HG03060 (cell line): ENCODE data around the gene KCNIP1.

Experiments used
- ATAC-seq: cut with Tn5 transposase; IDR thresholded peaks from one replicate; pipeline ENCODE4 v1.9.1; 2021; ENCODE audit warnings: low read depth, moderate number of reproducible peaks; ENCODE audit not compliant: unreplicated experiment

Gene KCNIP1

DNA sequence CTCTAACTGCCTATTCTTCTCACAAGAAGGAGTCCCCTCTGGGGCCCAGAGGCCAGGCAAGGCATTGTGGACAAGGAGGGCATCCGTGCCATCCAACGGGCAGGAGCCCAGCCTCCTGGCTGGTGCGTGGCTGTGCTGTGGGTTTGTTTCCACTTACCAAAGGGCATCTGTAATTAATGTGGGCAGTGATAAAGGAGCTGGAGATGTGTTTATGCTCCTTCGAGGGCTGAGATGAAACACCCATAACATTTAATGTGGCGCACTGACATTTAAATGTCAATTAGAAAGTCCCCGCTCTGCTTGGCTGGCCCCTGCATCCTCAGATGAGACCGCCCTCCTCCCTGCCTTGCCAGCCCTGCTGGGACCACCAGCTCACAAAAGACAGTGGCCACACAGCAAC lies 57.1 kb downstream of the KCNIP1 start:
- ATAC-seq: no peak

DNA sequence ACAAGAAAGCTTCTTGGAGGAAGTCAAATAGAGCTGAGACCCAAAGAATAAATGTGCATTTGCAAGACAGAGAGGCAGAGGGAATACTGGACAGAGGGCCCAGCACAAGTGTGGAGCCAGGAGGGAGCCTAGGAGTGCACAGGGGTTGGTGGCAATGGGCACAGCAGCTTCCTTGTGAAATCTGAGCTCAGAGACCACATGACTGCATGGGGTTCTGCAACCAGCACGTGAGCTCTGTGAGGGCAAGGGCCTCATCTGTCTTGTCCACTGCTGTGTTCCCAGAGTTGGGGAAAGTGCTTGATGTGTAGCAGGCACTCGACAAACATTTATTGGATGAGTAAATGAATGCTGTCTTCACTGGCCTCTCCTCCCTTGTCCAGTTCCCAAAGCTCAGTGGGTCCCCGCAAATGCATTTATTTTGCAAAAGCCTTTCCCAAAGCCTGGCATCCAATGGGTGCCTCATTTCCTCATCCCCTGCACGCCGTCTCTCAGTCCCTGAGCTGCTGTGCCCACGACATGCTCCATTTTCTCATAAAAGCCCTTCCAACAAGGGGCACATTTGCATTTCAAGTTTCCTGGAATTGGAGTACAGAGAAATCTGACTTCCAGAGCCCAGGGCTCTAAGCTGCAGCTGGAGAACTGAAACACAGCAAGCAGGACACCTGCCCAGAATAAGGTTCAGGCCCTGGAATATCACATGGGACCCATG lies 58.5 kb downstream of the KCNIP1 start:
- no peak for ATAC-seq

DNA sequence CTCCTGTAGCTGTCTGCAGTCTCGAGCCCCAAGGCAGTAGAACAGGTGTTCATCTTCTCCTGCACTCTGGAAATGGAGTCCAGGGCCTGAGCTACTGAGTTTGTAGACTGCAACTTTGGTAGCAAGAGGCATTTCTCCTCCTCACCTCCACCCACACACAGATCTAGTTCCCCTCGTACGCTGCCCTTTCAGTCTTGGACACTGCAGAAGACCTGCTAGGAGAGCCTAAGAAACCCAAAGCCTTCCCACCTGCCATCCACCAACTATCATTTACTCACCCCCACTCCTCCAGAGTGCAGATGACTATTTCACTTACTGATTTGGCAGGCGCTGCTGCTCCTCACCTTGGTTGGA lies 59.0 kb downstream of the KCNIP1 start:
- ATAC-seq: no peak

DNA sequence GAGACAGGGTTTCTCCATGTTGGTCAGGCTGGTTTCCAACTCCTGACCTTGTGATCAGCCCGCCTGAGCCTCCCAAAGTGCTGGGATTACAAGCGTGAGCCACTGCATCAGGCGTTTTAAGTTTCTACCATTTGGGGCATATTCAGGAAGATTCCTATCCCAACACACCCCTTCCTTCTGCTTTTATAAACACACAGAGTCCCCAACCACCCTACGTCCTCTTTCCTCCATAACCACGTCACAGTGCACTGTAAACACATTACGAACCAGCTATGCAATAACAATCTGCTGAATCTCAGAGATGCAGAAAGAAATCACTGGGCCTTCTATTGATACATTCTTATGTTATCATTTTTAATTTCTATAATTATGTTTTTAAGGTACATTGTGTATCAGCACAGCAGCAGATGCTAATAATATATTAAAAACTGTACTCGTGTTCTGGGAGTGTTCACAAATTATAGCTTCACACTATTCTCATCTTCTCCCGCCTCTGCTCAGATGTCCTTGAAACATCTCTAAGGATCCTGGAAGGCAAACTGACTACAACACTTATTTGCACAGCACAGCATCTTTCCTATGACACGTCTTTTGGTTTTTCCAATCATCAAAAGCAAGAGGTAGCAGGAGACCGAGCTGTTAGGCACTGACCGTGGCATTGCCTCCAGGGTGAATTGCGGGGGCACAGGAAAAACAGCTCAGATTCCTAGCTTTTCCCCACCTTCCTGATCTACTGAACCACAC lies 60.2 kb downstream of the KCNIP1 start:
- no peak for ATAC-seq

DNA sequence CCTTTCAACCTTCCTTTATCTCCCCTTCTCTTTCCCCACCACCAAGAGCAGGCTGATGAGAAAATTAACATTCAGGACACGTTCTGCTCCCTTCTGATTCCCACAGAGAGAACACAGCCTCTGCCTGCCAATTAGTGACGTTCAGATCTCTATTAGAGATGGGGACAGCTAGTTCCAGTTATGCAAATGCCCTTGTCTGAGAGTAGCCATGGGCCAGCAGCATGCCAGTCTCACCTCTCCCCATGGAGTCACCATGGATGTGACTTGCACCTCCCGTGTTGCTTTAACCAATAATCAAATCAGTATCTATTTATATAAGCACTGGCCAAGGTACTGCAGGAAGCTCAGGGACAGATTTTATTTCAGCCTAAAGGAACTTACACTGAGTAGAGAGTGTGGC lies 61.3 kb downstream of the KCNIP1 start:
- no peak for ATAC-seq

DNA sequence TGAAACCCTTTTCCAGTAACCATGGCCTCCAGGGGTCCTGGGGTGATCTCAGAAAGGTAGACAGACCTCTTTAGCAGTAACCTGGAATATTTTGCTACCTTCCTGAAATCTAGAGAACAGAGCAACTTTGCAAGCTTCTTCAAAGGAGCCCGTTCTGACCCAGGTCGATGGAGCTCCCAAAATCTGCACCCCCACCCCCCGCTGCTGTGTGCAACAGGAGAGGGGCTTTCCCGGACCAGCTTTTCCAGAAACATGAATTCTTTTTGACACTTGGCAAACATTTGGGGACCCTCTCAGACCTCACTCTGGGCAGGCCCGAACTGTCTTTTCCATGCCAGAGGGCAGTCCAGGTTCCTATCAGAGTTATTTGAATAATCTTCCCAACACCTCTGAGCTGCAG lies 65.3 kb downstream of the KCNIP1 start:
- ATAC-seq: no peak

DNA sequence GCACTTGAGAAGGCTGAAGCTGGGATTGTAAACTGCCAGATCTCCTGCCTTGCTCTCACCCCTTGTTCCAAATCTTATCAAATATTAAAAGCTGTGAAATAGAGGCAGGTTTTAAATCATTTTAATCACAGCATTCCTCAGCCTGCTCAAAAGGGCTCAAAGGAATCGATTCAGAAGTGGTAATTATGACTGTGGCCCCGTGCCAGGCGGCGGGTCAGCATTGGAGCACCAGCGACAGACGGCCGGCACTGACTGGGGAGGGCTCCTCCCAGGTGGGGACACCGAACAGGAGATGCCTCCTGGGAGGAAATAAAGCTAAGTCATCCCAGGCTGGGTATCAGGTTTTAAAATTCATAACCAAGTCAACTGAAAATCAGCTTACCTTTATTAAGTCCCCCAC lies 66.7 kb downstream of the KCNIP1 start:
- no peak for ATAC-seq

DNA sequence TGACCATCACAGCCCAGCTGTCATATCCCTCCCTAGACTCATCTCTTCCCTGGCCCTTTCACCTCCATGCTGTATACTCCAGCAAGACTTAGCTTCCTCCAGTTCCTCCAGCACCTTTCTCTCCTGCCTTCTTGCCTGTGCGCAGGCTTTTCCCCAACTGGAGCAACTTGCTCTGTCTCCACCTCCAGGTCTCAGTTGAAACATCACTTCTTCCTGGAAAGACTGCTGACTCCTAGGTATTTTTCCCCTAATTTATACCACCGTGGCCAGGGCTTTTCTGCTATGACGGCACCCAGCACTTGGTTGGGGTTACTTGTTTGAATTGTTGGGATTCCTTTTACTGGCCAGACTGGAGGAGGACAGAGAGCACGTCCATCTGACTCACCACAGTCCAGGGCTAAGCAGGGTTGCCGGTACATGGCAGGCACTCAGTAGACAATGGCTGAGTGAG lies 67.5 kb downstream of the KCNIP1 start:
- ATAC-seq: no peak

DNA sequence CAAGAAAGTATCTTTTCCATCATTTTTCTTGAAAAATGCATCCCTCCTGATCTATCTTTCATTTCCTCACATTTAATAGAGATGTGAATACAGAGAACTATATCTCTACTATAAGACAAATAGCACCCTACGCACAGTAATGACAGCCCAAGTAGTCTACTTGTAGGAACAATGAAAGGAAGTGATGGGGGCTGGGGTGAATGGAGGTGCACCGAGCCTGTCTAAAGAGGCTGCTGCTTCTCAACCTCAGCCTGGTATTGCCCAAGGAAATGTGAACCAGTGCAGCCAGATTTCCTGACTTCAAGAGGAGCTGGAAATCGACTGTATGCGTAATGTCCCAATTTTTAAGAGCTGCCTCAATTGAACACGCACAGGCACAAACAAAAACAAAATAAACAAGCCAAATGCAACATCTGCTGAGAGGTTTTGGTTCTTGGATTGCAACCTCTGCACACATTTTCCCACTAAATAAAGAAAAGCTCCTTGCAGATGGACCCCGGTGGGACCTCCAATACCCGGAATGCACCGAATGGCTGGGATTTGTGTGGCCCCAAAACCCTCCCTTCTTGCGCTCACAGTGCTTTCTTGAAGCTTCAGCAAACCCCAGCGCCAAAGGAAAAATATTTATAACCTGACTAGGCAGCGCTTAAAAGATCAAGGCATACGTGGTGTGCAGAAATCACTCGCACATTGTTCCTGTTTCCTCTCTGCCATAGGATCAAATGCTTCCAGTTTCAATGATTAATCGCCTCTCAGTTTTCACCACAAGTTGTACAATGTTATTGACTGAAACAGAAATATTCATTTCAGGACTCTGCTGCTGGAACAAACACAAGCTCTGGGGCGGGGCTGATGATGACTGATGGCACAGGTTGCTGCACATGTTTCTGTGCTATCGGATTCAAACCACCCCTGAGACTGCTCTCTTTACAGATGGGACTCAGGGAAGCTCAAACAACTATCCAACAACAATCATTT lies 68.3 kb downstream of the KCNIP1 start:
- peak; percentile 82 for ATAC-seq

DNA sequence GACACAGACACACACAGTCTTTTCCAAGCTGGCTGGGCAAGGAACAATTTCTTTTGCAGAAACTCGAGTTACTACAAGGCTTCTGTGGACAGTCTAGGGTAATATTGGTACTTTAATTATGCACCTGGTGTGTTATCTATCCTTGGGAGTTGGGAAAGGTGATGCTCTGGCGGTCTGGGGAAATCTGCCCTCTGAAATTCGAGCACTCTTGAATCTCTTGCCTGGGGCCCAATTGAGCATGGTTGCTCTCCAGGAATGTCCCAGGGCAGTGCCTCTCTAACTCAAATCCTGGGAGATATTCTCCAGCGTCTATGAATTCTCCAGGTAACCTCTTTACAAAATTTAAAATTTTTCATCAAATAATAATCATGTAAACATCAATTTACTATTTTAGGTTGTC lies 69.3 kb downstream of the KCNIP1 start:
- no peak for ATAC-seq

DNA sequence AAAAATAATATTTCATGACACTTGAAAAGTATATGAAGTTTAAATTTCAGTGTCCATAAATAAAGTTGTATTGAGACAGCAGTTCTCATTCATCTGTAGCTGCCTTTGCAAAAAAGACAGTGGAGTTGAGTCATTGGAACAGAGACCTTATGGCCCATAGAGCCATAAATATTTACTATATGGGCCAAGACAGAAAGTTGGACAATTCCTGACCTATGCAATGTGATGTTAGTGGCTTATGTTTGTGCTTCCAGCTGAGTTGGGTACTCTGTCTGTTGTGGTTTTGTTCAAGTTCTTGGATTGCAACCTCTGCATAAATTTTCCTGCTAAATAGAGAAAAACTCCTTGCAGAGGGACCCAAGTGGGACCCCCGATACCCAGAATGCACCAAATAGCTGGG lies 69.8 kb downstream of the KCNIP1 start:
- ATAC-seq: no peak

DNA sequence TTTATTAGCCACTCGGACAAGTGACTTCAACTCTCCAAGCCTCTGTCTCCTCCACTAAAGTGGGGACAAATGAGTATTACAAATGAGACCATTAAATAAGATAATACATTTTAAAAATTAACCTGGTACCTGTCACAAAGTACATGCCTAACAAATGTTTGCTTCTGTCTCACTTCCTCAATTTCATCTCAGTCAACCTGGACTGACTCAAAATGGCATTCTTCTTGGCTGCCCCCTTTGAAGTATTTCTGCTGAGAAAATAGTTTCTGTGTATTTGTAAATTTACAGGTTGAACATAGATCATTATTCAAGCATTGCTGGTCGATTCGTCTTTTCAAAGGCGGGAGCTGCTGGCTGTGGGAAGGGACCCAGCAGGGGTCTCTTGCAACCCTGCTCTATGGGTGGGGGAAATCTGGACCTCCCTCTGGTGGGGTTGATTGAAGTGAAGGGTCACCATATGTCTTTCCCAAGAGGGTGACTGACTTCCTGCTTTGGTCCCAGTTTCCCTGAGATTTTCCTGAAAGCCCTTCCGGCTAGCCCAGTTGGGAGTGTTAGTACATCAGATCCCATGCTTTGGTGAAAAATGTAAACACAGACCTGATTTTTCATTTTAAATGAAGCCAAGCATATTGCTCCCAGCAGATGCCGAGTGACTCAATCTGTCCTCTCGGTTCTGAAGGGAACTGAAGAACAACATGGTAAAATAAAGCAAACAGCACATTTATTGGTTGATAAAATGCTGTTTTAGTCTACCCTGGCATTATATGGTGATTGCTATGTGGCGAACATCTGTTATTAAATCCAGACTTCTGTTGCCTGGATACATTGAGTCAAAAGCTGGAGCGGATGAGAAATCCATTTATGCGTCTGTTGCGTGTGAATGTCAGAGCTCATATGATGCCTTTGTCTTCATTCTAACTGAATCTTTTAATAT lies 73.0 kb downstream of the KCNIP1 start:
- ATAC-seq: peak; percentile 41

DNA sequence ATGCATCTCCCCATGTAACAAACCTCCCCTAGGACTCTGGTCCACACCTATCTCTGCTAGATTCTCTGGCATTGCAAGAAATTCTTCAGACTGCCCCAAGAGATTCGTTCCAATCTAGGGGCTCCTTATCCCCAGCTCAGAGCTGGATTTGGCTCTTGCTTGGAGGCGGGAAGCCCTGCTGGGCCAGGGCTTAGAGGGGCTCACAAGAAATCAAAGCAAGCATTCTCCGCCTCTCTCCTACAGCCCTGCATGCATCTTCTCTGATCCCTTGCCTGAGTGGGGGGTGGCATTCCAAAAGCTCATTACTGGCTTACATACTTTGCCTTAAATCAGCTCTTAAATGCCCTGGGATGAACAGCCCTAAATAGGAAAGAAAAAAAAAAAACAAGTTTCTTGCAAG lies 75.8 kb downstream of the KCNIP1 start:
- ATAC-seq: no peak

DNA sequence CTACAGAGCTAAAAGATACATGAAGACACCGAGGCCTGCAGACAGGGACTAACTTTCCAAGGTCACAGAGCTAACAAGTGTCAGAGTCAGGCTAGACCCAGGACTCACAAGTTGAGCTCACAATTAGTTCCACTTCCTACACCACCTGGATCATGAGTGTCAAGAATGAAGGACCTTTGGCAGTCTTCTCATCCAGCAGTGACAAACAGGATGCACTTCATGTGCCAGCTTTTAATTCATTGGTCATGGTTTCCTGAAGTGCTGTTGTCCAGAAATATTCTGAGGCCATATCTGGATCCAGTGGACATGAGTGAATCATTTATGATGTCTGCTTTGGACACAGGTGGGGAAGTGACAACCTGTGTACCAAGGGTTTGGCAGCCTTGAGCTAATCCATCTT lies 77.4 kb downstream of the KCNIP1 start:
- no peak for ATAC-seq

DNA sequence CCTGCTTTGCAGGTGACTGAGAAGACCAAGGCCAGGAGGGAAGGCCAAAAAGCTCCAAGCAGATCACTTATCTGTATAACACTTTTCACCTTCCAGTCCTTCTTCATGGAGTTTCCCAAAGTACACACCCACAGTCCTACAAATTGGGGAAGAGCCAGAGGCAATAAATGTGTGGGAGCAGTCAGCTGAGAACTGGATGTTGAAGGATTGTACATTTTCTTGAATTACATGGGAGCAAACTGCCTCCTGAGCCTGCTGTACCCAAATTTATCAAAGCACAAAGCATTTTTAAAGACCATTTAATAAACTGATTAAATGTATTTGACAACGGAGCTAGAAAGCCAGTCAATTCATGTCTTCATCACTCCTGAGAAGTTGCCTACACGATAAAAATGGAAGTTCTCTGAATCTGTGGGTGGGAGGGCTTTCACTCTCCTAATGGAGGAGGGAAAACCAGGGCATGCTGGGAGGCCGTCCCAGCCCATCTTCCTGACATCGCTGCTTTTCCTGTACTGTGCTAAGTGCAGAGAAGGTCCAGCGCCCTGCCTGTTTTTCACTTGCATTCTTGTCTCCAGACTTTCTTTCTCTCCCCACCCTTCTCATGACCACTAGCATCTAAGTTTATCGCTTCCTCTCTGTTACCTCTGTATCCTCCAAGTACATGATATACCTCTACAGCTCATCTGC lies 79.0 kb downstream of the KCNIP1 start:
- no peak for ATAC-seq

DNA sequence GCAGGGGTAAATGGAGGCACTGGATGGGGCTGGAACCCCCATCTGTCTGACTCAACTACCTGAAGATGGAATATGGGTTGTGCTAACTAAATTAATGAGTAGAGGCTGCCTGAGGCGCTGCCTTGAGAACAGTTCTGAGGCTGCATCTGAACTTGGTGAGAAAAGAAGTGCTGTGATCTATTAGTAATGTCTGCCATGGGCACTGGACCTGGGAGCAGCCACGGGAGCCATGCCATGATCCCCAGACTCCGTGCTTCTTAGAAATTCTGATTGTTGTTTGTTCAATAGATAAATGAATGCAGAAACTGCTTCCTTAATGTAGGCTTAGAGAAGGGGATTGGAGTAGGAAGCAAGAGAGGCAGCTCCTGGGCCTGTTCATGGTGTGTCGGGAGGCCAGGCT lies 80.2 kb downstream of the KCNIP1 start:
- no peak for ATAC-seq

DNA sequence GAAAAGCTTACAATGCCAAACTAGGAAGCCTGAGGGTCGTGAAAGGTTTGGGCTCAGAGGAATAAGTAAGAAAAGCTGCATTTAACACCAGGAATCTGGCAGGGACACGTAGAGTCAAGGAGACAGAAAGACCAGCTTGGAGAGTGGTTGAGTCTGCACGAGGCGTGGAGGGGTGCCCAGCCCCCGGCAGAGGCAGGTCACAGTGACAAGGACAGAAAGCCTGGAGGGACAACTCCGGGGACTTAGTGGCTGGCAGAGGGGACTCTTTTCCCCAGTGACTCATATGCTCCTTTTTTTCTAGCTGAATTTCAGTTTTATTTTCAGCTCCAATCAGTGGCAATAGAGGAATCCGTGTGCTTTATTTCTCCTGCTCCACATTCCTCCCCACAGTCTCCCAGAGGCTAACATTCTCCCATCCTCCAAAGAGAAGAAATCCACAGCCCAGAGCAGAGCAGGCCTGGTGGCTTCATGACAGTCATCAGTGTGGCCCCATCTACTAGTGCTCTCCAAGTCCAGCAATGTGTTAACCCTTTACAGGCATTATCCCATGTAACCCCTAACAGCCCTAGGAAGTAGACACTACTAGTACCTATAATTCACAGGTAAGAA lies 80.7 kb downstream of the KCNIP1 start:
- ATAC-seq: no peak

DNA sequence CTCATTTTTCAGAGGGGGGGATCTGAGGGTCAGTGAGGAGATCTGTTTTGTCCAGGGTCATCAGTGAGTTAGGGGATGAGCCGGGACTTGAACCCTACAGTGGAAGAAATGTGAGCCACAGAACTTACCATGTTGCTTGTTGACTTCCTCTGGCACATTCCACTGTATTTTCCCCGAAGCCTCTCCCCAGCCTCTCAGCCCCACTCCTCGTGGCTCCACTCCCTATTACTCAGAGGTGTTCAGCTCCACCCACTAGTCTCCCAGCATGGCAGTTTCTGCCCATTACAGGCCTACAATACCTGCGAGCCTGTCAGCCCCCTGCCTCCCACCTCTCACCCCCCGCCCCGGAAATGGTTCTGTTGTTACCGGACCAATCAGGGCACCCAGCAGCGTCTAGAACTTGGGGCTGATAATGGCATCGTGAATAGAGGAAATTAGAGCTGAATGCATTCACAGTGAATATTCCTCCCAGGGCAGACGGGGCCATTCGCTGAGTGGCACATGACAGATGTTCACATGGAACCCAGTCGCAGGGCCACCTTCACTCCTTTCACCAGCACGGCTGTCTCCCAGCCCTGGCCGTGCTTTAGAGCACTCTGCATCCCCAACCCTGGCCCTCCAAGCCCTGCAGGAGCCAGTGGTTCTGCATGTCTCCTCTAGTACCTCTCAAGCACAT lies 81.6 kb downstream of the KCNIP1 start:
- no peak for ATAC-seq

DNA sequence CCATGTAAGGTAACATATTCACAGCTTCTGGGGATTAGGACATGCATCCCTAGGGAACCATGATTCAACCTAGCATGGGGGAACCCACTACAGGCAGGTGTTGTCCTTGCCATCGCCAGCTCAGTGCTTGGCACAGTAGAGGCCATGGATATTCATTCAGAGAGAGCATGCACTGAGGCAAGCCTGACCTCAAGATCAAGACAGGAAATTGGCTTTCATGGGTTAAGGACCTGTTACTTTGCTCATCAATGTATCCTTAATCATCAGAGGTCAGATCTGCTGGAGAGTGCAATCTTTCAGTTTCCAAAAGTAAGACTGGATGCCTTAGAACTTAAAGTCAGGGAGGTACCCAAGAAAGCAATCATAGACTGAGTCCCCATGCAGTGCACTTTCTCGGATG lies 84.0 kb downstream of the KCNIP1 start:
- ATAC-seq: no peak
